HG03571 (cell line): Measurements from ENCODE around the gene SIX3.
A peak's percentile ranks its signal among the peaks of the same experiment; 100 is the strongest.

ENCODE experiments used
- ATAC-seq: cut with Tn5 transposase; IDR thresholded peaks from one replicate; pipeline ENCODE4 v1.9.1; 2021; ENCODE audit not compliant: unreplicated experiment

SIX3 gene

GRCh38 chr2:44954889-44955592, 13.5 kb downstream of the SIX3 start:
- no peak for ATAC-seq

GRCh38 chr2:44955593-44956392, 14.3 kb downstream of the SIX3 start:
- ATAC-seq: peak; percentile 55

GRCh38 chr2:44956843-44957242, 15.3 kb downstream of the SIX3 start:
- no peak for ATAC-seq

- no peak for ATAC-seq
These were observed 16.3 kb downstream of the SIX3 start for GRCh38 chr2:44957656-44958327.

- no peak for ATAC-seq
These were observed 18.4 kb downstream of the SIX3 start for GRCh38 chr2:44959855-44960254.

DNA sequence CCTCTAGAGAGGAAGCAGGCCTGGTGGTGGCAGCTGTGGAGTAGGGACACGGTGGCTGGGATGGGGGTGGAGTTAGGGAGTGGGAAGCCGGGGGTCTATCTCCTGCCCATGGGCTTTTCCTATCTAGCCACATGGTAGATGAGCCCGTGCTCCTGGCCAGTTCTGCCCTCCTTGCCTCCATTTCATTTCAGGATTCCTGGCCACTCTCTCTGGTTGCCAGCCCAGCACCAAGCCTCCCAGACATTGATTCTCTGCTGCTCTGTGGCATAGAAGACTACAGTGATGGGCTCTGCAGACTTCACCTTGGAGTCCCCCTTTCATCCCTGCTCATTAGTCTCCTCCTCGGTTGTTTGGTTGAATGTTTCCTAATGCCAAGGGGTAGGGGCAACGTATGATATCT, 19.4 kb downstream of the SIX3 start:
- no peak for ATAC-seq

GRCh38 chr2:44962176-44962695, 20.7 kb downstream of the SIX3 start:
- no peak for ATAC-seq

DNA sequence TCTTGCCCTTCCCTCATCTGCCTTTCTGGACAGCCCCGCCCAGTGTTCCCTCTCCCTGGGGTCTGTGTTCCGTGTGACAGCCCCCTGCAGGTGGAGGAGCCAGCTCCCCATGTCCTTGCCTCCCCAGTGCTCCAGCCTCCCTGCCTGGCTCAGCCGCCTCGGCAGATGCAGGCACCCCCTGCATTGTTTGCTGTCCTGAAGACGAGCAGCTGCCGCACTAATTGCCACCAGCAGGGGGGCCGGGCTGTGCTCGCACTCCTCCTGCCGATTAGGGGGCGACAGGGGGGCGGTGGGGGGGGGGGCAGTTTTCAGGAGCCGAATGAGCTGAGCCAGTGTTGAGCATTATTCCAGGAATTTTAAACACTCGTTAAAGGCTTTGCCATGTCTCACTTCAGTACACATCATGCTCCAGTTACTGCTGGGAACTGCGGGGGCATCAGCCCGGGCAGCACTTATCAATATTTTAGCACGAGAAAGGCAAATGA, 23.3 kb downstream of the SIX3 start:
- ATAC-seq: no peak

GRCh38 chr2:44965684-44966083, 24.2 kb downstream of the SIX3 start:
- no peak for ATAC-seq

GRCh38 chr2:44967056-44967455, 25.6 kb downstream of the SIX3 start:
- ATAC-seq: no peak

DNA sequence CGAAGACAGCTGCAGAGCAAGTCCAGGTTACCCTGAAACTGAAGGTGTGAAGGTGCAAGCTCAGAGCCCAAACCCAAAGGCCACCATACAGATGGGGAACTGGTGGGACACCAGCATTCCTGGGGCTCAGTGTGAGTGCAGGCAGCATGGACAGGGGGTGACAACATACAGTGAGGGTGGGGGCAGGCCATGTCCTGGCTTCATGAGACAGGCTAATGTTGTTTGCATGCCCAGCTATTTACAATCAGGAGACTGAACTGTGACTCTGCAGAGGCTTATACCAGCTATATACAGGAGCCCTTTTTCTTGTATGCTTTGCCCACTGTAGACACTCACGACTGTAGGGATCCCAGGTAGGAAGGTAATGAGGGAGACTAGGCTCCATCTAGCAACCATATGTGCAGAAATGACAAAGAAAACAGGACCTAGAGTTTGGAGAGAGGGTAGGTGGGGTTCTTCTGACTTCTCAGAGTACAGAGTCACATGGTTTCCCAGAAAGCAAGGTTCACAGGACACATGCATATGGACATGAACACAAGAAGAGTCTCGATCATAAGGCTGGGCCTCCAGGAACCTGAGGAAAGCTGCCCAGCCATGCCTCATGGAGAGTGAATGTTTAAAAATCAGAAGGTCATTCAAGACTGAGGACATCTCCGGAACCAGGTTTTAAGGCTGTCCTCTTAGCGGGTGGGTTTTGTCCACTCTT, 26.4 kb downstream of the SIX3 start:
- ATAC-seq: no peak

- no peak for ATAC-seq
These were observed 28.4 kb downstream of the SIX3 start for GRCh38 chr2:44969936-44970335.

- no peak for ATAC-seq
These were observed 29.4 kb downstream of the SIX3 start for GRCh38 chr2:44970846-44971450.

DNA sequence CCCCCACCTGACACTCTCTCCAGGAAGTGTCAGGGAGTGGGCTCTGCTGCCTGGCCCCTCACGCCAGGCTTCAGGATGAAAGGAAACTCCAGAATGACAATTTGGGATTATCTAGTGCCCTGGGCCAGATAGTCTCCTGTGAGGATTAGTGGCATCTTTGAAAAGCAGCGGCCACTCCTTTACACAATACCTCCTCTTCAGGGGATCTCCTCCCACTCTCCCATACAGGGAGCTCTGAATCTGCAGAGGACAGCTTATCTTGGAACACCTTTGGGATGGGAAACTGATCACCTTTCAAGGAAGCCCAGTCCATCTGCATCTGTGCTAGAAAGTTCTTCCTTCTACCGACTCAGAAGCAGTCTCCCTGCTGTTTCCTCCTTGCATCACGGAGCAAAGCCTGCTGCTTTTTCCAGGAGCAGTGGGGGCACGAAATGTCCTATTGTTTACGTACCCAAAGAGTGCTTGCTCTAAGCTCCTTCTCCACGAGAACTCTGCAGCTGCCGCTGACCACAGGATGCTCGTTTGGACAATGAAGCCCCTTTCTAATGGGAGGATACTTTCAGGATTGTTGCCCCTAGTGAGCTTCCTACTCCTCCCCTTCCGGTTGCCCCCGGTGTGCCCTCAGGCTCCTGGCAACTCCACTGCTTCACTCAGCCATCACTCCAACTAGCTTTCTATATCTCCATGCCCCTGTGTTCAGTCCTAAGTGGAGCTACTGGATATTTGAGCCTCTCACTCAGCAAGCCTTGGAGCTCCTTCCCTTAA, 31.5 kb downstream of the SIX3 start:
- ATAC-seq: no peak

- ATAC-seq: no peak
These were observed 32.7 kb downstream of the SIX3 start for GRCh38 chr2:44974064-44974715.

- ATAC-seq: no peak
These were observed 34.3 kb downstream of the SIX3 start for GRCh38 chr2:44975571-44976450.

DNA sequence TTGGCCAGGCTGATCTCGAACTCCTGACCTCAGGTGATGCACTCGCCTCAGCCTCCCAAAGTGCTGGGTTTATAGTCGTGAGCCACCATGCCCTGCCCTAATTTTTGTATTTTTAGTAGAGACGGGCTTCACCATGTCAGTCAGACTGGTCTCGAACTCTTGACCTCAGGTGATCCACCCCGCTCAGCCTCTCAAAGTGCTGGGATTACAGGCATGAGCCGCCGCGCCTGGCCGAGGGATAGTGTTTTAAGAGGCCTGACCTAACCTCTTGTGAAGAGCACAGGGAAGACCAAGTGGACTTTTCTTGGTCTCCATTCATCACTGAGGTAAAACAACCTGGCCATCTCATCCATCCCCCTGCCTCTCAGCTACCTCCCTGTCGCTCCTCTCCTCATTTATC, 38.1 kb downstream of the SIX3 start:
- no peak for ATAC-seq
